NCI-H1436 treated with DMSO at 0.1 percent for 48 hours (cell line): Measurements from ENCODE around the gene ACR.

Experiments
- DNase-seq: peaks from one replicate; lab custom pipeline; 2025; lab: John Stamatoyannopoulos, UW

The ACR gene

DNA sequence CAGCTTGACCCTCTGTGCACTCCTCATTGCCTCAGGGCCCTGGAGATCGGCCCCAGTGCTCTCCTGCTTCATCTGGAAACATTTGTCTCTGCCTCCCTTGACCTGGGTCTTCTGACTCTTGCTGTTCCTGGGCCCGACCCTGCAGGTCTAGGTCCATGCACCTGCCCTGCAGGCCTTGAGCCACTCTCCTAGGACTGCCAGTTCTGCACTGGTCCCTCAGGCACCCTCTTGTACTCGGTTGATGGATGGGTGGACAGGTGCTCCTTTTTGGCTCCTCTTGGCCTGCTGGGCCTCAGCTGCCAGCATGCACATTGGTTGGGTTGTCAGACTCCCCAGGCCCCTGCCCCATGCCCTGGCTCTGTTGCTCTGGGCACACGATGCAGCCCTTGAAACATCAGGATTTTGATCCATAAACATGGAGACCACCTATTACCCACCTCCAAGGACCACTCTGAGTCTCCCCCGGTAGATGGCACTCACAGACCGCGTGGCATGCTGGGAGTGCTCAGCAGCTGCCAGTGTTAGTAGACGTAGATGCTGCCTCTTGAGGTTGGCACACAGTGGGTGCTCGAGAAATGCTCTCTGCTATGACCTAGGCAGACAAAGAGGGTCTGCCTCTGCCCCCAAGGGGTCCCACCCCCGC, 20.2 kb upstream of the ACR start:
- no peak for DNase-seq

GRCh38 chr22:50718352-50718709, 19.7 kb upstream of the ACR start:
- no peak for DNase-seq

- DNase-seq = no peak
Measured at GRCh38 chr22:50719814-50720300, 18.1 kb upstream of the ACR start.

GRCh38 chr22:50720301-50721256, 17.4 kb upstream of the ACR start:
- DNase-seq = no peak

DNA sequence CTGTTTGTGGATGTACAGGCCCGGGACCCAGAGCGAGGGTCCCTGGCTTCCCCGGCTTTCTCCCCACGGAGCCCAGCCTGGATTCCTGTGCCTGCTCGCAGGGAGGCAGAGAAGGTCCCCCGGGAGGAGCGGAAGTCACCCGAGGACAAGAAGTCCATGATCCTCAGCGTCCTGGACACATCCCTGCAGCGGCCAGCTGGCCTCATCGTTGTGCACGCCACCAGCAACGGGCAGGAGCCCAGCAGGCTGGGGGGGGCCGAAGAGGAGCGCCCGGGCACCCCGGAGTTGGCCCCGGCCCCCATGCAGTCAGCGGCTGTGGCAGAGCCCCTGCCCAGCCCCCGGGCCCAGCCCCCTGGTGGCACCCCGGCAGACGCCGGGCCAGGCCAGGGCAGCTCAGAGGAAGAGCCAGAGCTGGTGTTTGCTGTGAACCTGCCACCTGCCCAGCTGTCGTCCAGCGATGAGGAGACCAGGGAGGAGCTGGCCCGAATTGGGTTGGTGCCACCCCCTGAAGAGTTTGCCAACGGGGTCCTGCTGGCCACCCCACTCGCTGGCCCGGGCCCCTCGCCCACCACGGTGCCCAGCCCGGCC, 16.7 kb upstream of the ACR start:
- no peak for DNase-seq

DNA sequence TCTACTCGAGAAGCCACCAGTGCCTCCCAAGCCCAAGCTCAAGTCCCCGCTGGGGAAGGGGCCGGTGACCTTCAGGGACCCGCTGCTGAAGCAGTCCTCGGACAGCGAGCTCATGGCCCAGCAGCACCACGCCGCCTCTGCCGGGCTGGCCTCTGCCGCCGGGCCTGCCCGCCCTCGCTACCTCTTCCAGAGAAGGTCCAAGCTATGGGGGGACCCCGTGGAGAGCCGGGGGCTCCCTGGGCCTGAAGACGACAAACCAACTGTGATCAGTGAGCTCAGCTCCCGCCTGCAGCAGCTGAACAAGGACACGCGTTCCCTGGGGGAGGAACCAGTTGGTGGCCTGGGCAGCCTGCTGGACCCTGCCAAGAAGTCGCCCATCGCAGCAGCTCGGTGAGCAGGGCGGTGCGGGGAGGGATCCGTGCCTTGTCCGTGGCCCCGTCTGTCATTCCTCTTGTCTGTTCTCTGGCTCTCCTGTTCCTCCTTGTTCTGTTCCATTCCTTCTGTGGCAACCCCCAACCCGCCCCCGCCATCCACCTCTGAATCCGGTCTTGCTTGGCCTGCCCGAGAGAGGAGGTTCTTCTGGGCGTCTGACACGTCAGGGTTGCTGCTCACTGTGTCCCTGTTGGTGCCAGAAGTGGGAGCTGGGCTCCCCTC, 15.8 kb upstream of the ACR start:
- no peak for DNase-seq

- DNase-seq = no peak
Measured at GRCh38 chr22:50722716-50723428, 15.1 kb upstream of the ACR start.

- no peak for DNase-seq
Measured at GRCh38 chr22:50723991-50724390, 14.0 kb upstream of the ACR start.

DNA sequence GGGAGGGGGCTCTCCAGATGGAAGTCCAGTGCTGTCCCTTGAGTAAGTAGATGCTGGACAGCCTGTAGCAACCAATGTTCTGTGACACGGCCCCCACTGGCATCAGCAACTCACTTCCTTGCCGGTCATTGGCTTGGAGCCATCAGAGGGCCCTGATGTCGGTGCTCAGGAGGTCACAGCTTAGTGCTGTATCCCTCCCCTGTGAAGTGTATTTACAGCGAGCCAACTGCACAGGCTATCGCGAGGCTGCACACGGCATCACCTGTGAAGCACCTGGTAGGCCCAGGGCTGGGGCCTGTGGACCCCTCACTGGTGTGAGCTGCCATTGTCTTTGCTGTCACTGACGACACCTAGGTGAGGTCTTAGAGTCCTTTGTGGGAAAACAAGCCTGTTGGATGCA, 13.4 kb upstream of the ACR start:
- no peak for DNase-seq

GRCh38 chr22:50725597-50725996, 12.4 kb upstream of the ACR start:
- DNase-seq = no peak

- DNase-seq = no peak
Measured at GRCh38 chr22:50726643-50727340, 11.2 kb upstream of the ACR start.

GRCh38 chr22:50727678-50728522, 10.1 kb upstream of the ACR start:
- DNase-seq = no peak

DNA sequence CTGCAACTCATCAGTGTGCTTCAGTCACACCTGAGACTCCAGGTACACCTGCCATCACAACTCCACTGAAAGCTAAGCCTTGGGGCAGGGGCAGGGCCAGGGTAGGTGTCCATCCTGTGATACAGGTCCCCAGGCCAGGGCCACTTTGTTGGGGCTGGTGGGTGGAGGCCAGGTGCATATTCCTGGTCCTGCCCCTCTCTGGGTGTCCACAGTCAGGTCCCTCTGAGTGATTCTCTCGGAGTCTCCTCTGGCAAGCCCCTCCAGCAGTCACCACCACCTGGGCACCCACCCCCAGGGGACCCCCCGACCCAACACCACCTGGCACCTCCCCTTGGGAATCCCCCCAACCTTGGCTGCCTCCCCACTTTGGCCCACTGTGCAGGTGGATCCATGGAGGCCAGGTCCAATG, 9.5 kb upstream of the ACR start:
- no peak for DNase-seq

- DNase-seq = no peak
Measured at GRCh38 chr22:50729391-50730012, 8.5 kb upstream of the ACR start.

DNA sequence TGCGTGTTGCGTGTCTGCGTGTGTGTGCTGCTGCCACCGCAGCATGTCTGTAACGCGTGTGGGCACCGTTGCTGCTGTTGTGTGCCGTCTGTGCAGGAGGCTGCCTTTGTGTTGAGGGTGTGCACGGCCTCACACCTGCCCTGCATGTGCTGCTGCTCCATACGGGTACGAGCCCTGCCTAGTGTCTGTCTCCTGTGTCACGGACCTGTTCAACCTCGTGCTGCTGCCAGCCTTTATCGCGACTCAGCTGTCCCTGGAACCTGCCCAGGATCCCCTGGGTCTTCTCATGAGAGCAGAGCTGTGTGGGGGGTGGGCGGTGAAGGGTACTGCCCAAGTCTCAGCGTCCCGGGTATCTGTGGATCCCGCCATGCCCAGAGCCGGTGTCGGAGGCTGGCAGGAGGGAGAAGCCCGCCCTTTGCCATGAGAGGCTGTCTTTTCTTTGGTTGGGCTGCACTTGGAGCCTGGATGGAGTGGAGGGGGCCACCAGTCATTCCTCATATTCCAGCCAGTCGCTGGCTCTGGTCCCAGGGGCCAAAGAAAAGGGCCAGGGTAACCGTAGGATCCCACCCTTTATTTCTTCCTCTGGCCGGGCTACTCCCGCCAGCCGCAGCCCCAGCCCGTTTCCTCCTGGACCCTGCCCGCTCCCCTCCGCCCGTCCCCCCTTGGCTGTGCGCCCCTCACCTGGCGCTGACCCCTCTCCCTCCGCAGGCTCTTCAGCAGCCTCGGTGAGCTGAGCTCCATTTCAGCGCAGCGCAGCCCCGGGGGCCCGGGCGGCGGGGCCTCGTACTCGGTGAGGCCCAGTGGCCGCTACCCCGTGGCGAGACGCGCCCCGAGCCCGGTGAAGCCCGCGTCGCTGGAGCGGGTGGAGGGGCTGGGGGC, 7.8 kb upstream of the ACR start:
- no peak for DNase-seq

DNA sequence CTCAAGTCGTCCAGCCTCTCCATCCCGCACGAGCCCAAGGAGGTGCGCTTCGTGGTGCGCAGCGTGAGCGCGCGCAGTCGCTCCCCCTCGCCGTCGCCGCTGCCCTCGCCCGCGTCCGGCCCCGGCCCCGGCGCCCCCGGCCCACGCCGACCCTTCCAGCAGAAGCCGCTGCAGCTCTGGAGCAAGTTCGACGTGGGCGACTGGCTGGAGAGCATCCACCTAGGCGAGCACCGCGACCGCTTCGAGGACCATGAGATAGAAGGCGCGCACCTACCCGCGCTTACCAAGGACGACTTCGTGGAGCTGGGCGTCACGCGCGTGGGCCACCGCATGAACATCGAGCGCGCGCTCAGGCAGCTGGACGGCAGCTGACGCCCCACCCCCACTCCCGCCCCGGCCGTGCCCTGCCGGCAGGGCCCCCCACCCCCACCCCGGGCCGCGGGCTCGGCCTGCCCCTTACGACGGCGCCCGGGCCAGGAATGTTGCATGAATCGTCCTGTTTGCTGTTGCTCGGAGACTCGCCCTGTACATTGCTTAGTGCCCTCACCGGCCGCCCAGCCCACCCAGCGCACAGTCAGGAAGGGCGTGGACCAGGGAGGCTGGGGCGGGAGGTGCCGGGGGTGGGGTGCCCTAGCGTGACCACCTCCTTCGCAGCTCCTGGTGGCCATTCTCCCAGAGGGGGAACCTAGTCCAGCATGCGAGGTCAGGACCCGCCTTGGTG, 6.9 kb upstream of the ACR start:
- no peak for DNase-seq

DNA sequence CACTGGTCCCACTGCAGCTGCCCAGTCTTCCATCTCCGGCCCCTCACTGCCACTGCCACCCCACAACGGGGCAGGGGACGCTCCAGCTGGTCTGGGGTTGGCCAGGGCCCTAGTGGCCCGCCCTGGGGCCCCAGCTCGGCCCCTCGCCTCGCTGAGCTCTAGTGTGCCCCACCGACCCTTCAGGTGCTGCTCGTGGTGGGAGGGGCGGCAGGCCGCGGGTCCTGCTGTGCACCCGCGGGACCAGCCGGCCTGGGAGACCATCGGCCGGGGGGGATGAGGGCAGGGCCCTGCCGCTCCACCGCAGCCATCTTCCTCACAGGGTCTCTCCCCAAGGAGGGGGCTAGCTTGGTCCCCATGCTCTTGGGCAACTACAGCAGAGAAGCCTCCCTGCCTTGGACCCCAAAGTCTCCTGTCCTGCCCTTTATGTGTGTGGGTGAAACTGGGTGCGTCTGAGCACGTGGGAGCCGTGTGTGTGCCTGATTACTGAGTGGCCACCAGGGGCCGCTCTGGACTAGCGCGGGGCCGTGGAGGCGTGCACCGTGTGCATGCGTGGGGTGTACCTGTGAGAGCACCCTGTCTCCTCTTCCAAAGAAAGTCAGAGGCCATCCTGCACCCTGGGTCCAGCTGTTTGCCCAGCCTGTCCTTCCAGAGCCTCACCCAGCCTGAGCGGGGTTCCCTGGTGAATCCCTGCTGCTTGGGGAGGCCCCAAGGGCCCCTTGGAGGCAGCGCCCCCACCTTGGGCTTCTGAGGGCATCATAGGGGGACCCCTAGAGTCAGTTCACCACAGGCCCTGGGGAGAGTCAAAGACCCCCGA, 6.0 kb upstream of the ACR start:
- no peak for DNase-seq
